Neural cell (in vitro differentiated cells): ENCODE results near the gene CLEC2B. TPM values are rescaled to one million over a fixed set of nuclear protein-coding genes. Genes with fewer than 3 reads are reported as not detected.

Experiments used
- H2AFZ ChIP-seq: fragments of 200-600, 300-800 bp; sonication (generic), shearing (Covaris generic); 2 replicates; pipeline ENCODE4 v1.6.0; 2014; ENCODE audit warnings: low read depth, mild to moderate bottlenecking, antibody characterized with exemption, low read length, moderate library complexity
- H3F3A ChIP-seq: fragments of 200-600 bp; shearing (Covaris generic); 2 replicates; pipeline ENCODE4 v1.6.1; 2016; ENCODE audit warnings: mild to moderate bottlenecking, moderate library complexity, mixed read lengths, antibody characterized with exemption, low read length; ENCODE audit not compliant: insufficient read depth, poor library complexity, severe bottlenecking
- H3K27ac ChIP-seq: fragments of 200-600, 300-800 bp; sonication (generic), shearing (Covaris generic); 2 replicates; pipeline ENCODE4 v1.5.1; 2014; ENCODE audit warnings: mild to moderate bottlenecking, low read length, moderate library complexity
- H3K27me3 ChIP-seq: fragments of 300-800, 200-600 bp; sonication (generic), shearing (Covaris generic); 2 replicates; pipeline ENCODE4 v1.6.0; 2014; ENCODE audit warnings: mild to moderate bottlenecking, low read depth, low read length, moderate library complexity; ENCODE audit not compliant: insufficient read depth
- H3K36me3 ChIP-seq: fragments of 300-800, 200-600 bp; sonication (generic), shearing (Covaris generic); 2 replicates; pipeline ENCODE4 v1.5.1; 2014; ENCODE audit warnings: mild to moderate bottlenecking, antibody characterized with exemption, low read length, moderate library complexity; ENCODE audit not compliant: insufficient read depth
- H3K4me2 ChIP-seq: fragments of 300-800, 200-600 bp; sonication (generic), shearing (Covaris generic); 2 replicates; pipeline ENCODE4 v1.6.0; 2014; ENCODE audit warnings: mild to moderate bottlenecking, low read length
- H3K4me3 ChIP-seq: fragments of 300-800, 200-600 bp; sonication (generic), shearing (Covaris generic); 2 replicates; pipeline ENCODE4 v1.5.1; 2014; ENCODE audit warnings: mild to moderate bottlenecking, low read length, moderate library complexity
- H3K79me2 ChIP-seq: fragments of 200-600 bp; shearing (Covaris generic); replicated peaks from 2 replicates; pipeline ENCODE4 v1.6.0; 2014; ENCODE audit warnings: mild to moderate bottlenecking, low read length, moderate library complexity; ENCODE audit not compliant: insufficient read depth
- H3K9ac ChIP-seq: fragments of 300-800, 200-600 bp; sonication (generic), shearing (Covaris generic); 2 replicates; pipeline ENCODE4 v1.6.1; 2016; ENCODE audit warnings: mild to moderate bottlenecking, low read length, mixed read lengths
- H3K9me2 ChIP-seq: fragments of 200-600 bp; shearing (Covaris generic); 2 replicates; pipeline ENCODE4 v1.6.1; 2016; ENCODE audit warnings: mild to moderate bottlenecking, low read length, mixed read lengths; ENCODE audit not compliant: insufficient read depth
- H3K9me3 ChIP-seq: fragments of 200-600, 300-800 bp; sonication (generic), shearing (Covaris generic); 2 replicates; pipeline ENCODE4 v1.6.1; 2016; ENCODE audit warnings: mild to moderate bottlenecking, mixed run types, low read length, moderate library complexity, mixed read lengths
- H4K20me1 ChIP-seq: fragments of 200-600 bp; shearing (Covaris generic); 2 replicates; pipeline ENCODE4 v1.6.1; 2016; ENCODE audit warnings: mild to moderate bottlenecking, mixed run types; ENCODE audit not compliant: insufficient read depth
- CTCF ChIP-seq: fragments of 450-650 bp; IDR thresholded peaks from 2 replicates; pipeline ENCODE4 v1.5.1; 2014; ENCODE audit warnings: antibody characterized with exemption, mild to moderate bottlenecking, moderate library complexity; ENCODE audit not compliant: poor library complexity, severe bottlenecking
- EP300 ChIP-seq: fragments of 450-650 bp; conservative IDR thresholded peaks from 2 replicates; pipeline ENCODE4 v1.6.1; 2014; ENCODE audit warnings: antibody characterized with exemption, mild to moderate bottlenecking, moderate library complexity; ENCODE audit not compliant: poor library complexity, severe bottlenecking
- EZH2 ChIP-seq: fragments of 200-600, 300-800 bp; shearing (Covaris generic), sonication (generic); IDR thresholded peaks from 2 replicates; pipeline ENCODE4 v1.6.1; 2014; ENCODE audit warnings: antibody characterized with exemption, low read length, borderline replicate concordance, mild to moderate bottlenecking; ENCODE audit not compliant: insufficient read depth, poor library complexity, severe bottlenecking
- MXI1 ChIP-seq: fragments of 450-650 bp; conservative IDR thresholded peaks from 2 replicates; pipeline ENCODE4 v1.6.1; 2014; ENCODE audit warnings: antibody characterized with exemption, mild to moderate bottlenecking; ENCODE audit not compliant: poor library complexity, severe bottlenecking
- POLR2AphosphoS5 ChIP-seq: IDR thresholded peaks from 2 replicates; pipeline ENCODE4 v1.6.1; 2012
- RAD21 ChIP-seq: fragments of 450-650 bp; conservative IDR thresholded peaks from 2 replicates; pipeline ENCODE4 v1.6.1; 2014; ENCODE audit warnings: antibody characterized with exemption, mild to moderate bottlenecking, moderate library complexity
- REST ChIP-seq: IDR thresholded peaks from 2 replicates; pipeline ENCODE4 v1.6.1; 2012; ENCODE audit warnings: borderline replicate concordance
- SMC3 ChIP-seq: fragments of 450-650 bp; conservative IDR thresholded peaks from 2 replicates; pipeline ENCODE4 v1.6.1; 2014; ENCODE audit warnings: antibody characterized with exemption, mild to moderate bottlenecking, moderate library complexity; ENCODE audit not compliant: poor library complexity
- TAF1 ChIP-seq: IDR thresholded peaks from 2 replicates; pipeline ENCODE4 v1.6.1; 2012; ENCODE audit warnings: low read depth
- polyA minus RNA-seq: library from RNA; depleted of rRNA, polyadenylated mRNA; stranded (reverse); fragments of >200 nt; gene quantifications from 2 replicates; pipeline ENCODE4 v1.2.3, GENCODE V29; 2014
- polyA plus RNA-seq: library from polyadenylated mRNA; depleted of rRNA; stranded (reverse); fragments of >200 nt; gene quantifications from 2 replicates; pipeline ENCODE4 v1.2.3, GENCODE V29; 2014

Gene CLEC2B
- polyA plus RNA-seq, result 0.17 TPM in 1 of 2 replicates, not detected in the other
- polyA minus RNA-seq, result not detected in 2 replicates

GRCh38 chr12:9869307-9870161 is at the start of gene CLEC2B:
Gene CLEC2B, minus strand, starts transcription at chr12:9869354.
- Histone ChIP-seq H3K27ac (no peak within 1 kb of the TSS), H3K79me2 (no peaks in the 10 kb centered on the region), H3K9ac (no peak within 1 kb of the TSS), H3K9me3 (no peaks in the 10 kb centered on the region), H3K4me2 (no peak within 1 kb of the TSS), H2AFZ (no peak within 1 kb of the TSS), H3K27me3 (no peaks in the 10 kb centered on the region), H3F3A (no peaks in the 10 kb centered on the region), H3K4me3 (no peak within 1 kb of the TSS), H4K20me1 (no peaks in the 10 kb centered on the region), H3K36me3 (no peaks in the 10 kb centered on the region), H3K9me2 (no peaks in the 10 kb centered on the region)
- no peak for TF ChIP-seq REST
- TF ChIP-seq EP300, result no peak
- no peak for TF ChIP-seq TAF1
- no peak for TF ChIP-seq RAD21
- TF ChIP-seq POLR2AphosphoS5, result no peak
- no peak for TF ChIP-seq CTCF

GRCh38 chr12:9911708-9912107 is 42.6 kb upstream of the CLEC2B start:
- Histone ChIP-seq H3F3A (no peaks in the 10 kb centered on the region), H3K9ac (peak overlapping the region; percentile 68), H3K27ac (peak overlapping the region; percentile 85), H3K9me2 (no peaks in the 10 kb centered on the region), H3K36me3 (no peaks in the 10 kb centered on the region), H3K4me3 (peak overlapping the region; percentile 63), H2AFZ (no peak overlapping the region), H4K20me1 (no peaks in the 10 kb centered on the region), H3K79me2 (peaks cover 5% of the 10 kb centered on the region), H3K9me3 (no peaks in the 10 kb centered on the region), H3K4me2 (no peak overlapping the region), H3K27me3 (no peaks in the 10 kb centered on the region)
- TF ChIP-seq EZH2 (no peak), MXI1 (no peak), EP300 (no peak), CTCF (no peak), TAF1 (no peak), POLR2AphosphoS5 (no peak), SMC3 (no peak), RAD21 (no peak), REST (no peak)
